GM21576 (cell line): ENCODE data around the gene CLEC18B.
"Not testable (repeated sequence)": the region's sequence is repeated elsewhere in the genome, so short reads cannot be mapped to it uniquely, and the experiment has no call there.

Experiments used
- ATAC-seq: cut with Tn5 transposase; IDR thresholded peaks from one replicate; pipeline ENCODE4 v1.9.1; 2021; ENCODE audit warnings: mild to moderate bottlenecking, moderate library complexity; ENCODE audit not compliant: unreplicated experiment

Gene CLEC18B

DNA sequence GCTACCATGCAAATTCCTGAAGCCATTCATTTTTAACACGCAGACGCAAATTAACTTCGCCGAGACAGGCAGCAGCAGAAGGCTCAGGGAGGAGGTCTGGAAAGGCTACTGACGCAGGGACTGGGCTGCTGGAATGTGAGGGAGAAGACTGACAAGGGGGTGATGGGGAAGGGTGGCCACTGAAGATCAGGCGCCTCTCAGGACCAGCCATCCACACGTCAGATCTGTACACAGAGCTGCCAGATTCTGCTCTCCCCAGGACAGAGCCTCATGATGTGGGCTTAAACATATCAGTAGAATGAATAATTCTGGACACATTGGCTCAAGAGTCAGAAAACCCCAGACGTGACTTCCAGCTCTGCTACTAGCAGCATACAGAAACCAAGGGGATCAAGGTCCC lies 25.6 kb upstream of the CLEC18B start:
- ATAC-seq, result no peak

DNA sequence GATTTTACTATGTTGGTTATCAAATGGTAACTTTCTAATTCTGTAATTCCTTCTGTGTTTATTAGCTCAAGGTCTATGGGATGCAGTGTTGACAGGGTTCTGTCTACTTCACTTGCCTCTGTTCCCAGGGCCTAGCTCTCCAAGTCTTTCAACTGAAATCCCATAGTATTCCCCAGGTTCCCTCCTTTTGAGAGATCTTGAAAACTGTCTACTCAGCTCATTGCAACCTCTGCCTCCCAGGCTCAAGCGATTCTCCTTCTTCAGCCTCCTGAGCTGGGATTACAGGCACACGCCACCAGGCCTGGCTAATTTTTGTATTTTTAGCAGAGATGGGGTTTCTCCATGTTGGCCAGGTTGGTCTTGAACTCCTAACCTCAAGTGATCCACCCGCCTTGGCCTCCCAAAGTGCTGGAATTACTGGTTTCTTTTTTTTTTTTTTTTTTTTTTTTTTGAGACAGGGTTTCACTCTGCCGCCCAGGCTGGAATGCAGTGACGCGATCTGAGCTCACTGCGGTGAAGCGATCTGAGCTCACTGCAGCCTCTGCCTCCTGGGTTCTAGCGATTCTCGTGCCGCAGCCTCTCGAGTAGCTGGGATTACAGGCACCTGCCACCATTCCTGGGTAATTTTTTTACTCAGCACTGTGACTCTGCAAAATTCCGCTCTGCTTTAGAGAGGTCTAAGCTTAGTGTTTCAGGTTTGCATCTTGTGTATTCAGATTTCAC lies 22.5 kb upstream of the CLEC18B start:
- not testable (repeated sequence) for ATAC-seq

DNA sequence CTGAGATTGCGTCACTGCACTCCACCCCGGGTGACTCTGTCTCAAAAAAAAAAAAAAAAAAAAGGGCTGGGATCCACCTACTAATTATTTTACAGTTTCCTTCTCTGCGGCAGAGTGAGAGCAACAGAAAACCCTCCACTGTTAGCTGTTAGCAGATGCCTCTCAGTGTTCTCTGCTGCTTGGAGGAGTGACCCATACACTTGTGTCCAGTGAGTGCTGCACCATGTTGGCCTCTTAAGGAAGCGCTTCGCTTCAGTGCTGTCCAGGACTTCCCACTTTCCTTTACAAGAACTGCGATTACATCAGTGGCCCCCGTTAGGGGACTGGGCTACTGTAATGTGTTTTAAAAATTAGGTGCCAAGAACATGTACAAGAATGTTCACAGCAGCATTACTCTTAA lies 18.4 kb upstream of the CLEC18B start:
- ATAC-seq, result no peak

DNA sequence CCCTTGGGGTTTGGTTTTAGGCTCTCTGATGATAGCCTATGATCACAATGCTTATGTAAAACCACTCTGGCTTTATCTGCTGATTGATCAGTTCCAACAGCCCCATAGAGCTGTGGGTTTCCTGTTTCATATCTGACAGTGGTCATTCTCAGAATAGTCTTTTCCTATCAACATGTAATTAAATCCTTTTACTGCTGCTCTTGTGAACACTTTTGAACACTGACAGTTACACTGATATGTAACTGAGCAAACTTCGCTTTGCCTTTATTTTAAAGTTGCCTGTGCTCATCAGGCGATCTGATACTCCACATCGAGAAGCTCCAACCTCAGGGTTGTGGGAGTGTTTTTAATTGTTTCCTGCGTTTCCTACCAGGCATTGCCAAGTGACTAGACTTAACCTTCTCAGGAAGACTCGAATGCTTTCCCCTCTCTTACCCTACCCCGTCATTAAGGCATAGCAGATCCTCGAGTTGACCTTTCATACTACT lies 17.3 kb upstream of the CLEC18B start:
- ATAC-seq, result no peak

DNA sequence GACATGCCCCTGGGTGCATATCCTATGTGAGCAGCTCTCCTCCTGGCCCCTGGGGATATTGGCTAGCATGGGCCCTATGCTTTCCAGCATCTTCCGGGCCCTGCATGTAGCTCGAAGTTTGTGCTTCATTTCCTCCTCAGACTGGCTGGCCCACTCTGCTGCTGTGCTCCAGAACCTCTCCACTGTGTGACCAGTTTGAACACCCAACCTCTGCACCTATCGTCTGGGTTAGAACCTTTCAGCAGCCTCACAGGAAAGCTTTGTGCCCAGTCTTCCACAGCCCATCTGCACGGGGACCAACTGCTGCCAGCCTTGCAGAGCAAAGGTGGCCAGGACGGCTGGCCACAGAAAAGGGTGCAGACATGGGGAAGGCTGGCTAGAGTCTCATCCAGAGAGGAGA lies 10.2 kb upstream of the CLEC18B start:
- no peak for ATAC-seq

DNA sequence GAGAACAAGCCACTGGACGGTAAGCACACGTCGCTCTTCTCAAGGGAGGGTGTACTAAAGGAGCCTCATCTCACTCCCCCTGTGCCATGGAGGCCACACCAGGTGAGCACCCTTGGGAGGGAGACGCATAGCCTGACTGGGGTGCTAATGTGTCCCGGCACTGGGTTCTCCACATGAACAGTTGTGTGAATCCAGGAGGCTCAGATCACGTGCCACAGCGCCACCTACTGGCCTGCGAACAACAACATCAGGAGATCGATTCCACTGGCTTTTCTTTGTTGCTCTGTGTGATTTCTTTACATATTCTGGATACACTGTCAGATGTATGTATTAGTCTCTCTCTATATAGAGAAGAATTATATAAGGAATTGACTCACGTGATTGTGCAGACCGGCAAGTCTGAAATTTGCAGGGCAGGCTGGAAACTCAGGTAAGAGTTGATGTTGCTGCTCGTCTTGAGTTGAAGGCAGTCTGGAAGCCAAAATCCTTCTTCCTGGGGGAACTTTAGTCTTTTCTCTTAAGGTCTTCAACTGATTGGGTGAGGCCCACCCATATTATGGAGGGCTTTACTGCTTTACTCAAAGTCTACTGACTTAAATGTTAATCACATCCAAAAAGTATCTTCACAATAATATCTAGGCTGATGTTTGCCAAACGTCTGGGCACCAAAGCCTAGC lies 8.9 kb upstream of the CLEC18B start:
- ATAC-seq, result not testable (repeated sequence)

DNA sequence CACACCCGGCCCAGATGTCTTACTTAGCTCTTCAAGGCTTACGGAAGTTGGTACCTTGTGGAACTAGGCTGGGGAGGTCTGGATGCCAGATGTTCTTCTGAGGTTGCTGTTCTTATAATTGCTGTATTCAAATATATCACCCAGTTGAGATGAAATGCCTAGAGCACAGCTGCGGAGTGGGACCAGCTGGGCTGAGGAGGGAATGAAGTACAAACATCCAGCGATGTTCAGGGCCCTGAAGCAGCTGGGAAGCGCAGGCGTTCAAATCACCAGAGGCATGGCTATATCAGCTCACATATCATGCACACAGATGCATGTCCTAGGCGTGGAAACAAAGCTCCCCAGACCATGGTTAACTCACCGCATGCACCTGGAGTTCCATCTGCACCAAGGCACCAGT lies 7.2 kb upstream of the CLEC18B start:
- not testable (repeated sequence) for ATAC-seq

DNA sequence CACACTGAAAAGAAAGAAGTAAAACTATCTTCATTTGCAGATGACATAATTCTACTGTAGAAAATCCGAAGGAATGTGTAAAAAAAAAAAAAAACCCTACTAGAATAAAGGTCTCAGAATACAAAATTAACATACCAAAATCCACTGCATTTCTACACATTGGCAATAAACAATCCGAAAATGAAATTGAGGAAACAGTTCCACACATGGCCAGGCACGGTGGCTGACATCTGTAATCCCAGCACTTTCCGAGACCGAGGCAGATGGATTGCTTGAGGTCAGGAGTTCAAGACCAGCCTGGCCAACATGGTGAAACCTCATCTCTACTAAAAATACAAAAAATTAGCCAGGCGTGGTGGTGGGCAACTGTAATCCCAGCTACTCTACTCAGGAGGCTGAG lies 4.5 kb upstream of the CLEC18B start:
- ATAC-seq, result not testable (repeated sequence)

DNA sequence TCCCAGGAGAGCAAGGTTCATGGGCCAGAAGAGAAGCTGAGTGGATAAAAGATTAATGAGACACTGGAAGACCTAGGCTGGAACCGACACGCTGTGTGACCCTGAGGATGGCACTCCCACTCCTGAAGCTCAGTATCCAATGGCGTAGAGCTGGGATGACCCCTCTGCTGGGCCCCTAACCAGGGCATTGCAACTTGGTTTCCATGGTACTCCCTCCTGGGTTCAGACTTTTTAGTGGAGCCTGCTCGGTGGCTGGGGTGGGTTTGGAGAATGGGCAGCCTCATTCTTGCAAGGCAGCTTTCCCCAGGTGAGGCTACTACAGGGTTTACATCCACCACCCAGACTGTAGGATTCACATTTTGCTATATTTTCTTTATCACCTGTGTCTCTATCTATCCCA lies 2.4 kb upstream of the CLEC18B start:
- ATAC-seq, result not testable (repeated sequence)

DNA sequence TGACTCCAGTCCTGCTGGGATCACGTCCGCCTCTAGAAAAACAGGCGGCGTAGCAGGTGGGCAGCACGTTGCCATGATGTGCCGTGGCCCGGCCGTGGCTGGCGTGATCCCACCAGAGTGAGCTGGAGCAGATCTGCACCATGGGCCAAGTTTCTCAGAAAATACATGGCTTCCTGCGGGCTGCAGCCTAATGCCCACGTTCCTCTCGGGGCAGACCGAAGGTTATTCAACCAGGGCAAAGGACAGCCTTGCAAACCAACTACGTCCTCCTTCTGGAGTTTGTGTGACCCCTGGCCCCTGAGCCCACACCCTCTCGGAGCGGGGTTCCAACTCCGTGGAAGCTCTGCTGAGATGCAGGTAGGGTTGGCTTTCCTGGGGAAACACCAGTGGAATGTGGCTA lies 808 bp upstream of the CLEC18B start:
- ATAC-seq, result not testable (repeated sequence)

DNA sequence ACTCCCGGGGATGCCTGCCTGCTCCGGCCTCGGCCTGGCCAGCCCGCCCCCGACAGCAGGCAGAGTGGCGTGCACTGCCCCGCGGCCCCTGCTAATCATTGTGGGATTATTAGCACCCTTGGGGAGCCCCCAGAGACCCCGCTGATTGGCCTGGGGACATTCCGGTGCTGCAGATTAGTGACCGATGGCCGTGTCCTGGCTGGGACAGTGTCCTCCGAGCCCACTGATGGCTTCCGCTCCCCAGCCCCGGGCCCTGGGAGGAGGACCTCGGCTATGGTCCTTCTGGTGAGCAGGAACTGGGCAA lies 156 bp upstream of the CLEC18B start:
- ATAC-seq, result not testable (repeated sequence)

DNA sequence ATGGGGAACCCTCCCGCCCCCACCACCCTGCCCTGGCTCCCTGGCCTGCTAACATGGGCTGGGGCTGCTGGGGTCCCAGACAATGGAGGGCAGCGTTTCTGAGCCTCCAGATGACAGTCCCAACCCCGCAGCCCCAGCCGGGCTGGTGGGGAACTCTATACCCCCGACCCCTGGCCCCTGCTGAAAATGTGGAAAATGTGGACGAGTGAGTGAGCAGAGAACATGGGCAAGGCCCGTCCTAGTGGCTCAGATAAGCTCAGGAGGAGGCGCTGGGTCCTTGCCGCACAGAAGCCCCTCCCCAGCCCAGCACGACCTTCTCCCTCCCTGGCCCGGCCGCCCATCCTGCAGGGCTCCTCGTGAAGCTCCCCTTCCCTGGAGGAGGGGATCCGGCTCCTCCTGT lies 1.5 kb downstream of the CLEC18B start:
- ATAC-seq, result not testable (repeated sequence)

DNA sequence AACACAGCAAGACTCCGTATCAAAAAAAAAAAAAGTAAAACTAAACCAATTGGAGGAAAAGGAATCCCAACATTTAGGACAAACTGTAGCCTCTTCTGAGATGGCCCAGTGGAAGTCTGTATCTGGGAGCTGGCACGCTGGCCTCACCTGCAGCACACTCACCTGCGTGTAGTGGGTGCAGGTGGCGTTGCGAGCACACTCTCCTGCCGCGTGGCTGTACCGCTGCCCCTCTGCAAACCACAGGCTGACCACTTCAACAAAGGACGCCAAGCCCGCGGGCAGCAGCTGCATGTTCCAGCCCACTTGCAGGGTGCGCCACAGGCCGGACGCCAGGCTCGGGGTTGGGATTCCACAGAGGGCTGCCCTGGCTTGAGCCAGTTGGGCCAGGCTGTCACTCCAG lies 3.4 kb downstream of the CLEC18B start:
- ATAC-seq, result not testable (repeated sequence)

DNA sequence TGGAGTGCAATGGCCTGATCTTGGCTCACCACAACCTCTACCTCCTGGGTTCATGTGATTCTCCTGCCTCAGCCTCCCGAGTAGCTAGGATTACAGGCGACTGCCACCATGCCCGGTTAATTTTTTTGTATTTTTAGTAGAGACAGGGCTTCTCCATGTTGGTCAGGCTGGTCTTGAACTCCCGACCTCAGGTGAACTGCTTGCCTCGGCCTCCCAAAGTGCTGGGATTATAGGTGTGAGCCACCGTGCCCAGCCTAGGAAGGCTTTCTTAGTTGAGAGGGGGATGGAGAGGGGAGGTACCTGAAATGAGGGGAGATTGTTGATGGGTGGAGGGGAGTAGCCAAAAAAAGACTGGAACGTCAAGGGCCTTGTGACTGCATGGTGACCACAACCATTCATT lies 7.4 kb downstream of the CLEC18B start:
- ATAC-seq, result not testable (repeated sequence)

DNA sequence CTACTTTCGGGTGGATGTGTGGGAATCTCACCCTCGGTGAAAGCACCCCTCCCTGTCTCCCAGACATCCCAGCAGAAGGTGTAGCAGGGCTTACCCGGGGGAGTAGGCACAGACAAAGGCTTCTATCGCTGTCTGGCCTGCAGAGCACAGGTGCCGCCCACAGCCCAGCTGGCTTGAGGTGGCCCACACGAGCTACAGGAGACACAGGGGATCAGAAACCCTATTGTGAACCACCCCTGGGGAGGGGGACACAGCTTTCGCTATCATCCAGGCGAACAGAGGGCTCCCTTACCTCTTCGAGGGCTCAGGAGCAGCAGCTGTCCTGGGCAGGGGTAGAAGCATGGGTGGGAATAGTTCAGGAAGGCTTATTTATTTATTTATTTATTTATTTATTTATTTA lies 7.8 kb downstream of the CLEC18B start:
- not testable (repeated sequence) for ATAC-seq

DNA sequence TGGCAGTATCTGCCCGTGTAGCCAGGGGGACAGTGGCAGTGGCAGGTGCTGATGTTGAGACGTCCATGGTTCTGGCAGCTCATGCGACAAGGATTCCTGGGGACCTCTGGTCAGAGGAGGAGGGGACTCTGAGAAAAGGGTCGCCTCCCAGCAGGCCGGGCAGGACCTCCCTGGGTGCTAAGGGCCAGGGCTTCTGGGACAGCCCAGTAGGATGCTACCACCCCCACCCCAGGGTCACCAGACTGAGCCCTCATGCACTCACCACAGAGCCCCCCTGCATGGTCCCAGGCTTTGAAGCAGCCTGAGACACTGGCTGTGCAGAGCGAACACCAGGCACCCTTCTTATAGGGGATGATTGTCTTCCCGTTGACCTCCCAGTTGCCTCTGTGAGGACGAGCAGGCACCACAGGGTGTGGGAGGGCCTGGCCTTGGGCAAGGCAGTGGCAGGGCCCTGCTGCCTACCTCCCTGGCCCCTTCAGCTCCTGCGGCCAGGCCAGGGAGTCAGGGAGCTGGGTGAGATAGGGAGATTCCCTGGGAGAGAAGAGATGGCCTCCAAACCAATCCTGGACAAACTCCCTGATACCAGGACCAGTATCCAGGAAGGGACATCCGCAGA lies 8.4 kb downstream of the CLEC18B start:
- ATAC-seq, result not testable (repeated sequence)

DNA sequence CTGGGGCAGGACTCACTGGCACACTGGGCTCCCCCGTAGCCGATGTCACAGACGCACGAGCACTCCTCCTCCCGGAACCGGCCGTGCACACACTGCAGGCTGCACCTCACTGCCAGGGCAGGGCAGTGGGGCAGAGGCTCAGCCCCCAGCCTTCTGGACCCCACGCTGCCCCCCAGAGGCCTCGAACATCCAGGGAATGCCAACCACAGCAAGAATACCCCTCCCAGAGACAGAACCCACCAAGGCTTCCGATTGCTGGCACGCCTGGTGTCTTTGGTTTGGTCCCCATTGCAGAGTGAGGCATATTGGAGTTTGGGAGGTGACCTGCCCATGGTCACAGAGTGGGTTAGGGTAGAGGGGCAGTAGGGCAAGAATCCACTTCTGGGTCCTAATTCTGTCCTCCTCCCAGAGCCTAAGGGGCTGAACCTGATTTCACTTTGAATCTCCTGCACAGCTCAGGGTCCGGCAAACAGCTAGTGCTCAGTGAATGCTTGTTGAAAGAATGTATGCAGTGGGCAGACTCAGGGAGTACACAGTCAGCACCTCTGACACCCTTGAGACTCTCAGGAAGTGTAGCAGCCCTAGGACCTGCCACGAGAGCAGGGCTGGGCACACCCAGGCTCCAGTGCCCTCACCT lies 9.0 kb downstream of the CLEC18B start:
- not testable (repeated sequence) for ATAC-seq

DNA sequence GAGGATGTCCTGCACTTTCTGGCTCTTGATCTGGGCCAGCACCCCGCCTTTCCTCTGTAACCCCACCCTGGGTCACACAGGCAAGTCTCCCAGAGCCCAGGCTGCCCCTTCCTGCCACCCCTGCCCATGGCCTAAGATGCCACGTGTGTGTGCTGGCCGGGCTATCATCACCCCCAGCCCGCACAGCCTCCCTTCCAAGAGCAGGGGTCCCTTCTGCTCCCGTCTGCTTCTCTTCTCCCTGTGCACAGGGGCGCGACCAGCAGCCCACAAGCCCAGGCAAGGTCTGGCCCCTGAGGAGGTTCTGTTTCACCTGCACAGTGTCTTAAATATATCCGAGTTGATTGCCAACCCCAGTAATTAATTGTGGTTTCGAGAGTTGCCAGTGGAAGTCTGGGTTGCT lies 10.3 kb downstream of the CLEC18B start:
- ATAC-seq, result not testable (repeated sequence)

DNA sequence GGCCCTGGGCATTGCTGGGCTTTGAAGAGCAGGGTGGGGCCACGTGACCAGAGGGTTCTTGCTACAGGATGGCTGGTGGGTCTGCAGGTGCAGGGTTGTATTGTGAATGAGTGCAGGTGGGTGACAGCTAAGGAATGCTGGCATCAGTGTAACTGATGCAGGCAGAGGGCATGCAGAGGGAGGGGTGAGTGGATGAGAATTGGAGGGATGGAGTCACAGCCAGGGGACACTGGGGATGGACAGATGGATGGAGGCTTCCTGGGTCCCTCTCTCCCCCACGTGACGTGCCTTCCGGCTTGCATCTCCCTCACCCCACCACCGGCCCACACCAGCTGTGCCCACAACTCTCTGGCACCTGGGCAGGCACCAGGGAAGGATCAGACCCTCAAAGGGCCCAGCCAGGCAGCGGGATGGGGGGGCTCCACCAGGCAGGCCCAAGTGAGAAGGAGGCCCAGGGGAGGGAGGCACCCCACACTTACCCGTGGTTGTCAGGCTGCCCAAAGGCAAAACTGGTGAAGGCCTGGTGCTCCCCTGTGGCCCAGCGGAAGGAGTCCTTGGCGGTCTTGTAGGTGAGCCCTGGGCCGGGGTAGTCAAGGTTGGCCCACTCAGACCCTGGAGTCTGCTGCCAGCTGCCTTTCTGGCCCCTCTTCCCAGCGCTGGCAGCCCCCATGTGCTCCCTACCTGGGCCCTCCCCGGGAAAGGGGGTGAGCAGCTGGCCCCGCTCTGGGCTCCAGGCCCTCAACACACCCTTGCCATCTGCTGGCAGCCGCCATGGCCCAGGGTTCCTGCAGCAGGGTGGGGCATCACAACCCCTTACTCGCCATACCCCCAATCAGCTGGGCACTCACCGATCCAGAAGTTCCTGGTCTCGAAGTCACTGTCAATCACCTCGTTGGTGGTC lies 11.0 kb downstream of the CLEC18B start:
- not testable (repeated sequence) for ATAC-seq

DNA sequence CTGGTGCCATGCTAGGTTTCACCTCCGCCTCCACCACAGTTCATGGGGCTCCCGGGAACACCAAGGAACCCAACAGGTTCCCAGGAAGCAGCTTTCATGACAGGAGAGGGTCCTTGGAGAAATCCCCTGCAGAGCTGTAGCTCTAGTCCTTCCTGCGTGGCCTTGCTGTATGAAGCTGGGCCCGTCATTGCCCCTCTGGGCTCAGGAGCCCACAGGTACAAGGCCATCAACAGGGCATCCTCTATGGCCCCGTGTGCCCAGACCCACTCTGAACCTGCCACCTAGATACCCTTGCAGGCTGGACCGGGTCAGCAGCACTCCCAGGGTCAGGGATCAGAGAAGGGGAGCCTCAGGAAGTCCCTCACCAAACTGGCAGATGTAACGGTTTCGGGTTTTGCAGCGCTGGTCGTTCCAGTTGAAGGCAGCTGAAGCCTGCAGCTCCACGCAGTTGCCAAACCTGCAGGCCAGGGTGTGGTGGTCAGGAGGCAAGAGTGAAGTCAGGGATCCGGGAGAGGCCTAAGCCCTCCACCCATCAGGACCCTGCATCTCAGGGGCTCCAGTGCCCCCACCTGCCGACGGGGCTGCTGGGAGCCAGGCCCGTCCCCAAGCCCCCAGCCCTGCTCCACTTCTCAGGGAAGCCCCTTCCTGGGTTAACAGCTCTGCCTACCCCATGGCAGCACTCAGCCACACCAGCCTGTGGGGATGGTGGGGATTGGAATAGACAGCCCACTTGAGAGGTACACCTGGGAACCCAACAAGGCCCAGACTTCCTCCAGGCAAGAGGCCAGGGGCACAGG lies 11.9 kb downstream of the CLEC18B start:
- ATAC-seq, result not testable (repeated sequence)
